Peyer's patch (tissue), 4 donors: Measurements from ENCODE around the gene DNER. TPM values are rescaled to one million over a fixed set of nuclear protein-coding genes. Genes with fewer than 3 reads are reported as not detected.

Source experiments
- DNase-seq, 3 donors: peaks; one replicate each; pipeline ENCODE4 v3.0.0-alpha.2; 2017 to 2019
- H3K27ac ChIP-seq, 4 donors: fragments of 200-600 bp; sonication (generic); one replicate each; pipeline ENCODE4 v1.5.1; 2016 to 2019
- H3K27me3 ChIP-seq, 2 donors: fragments of 200-600 bp; sonication (generic); one replicate each; pipeline ENCODE4 v1.5.1; 2019
- H3K36me3 ChIP-seq, 3 donors: fragments of 200-600 bp; sonication (generic); one replicate each; pipeline ENCODE4 v1.5.1; 2016 to 2019
- H3K4me1 ChIP-seq, 4 donors: fragments of 200-600 bp; sonication (generic); one replicate each; pipeline ENCODE4 v1.5.1; 2016 to 2019
- H3K4me3 ChIP-seq, 4 donors: fragments of 200-600 bp; sonication (generic); 1 replicate in 3 of 4; 2 replicates in 1 of 4; pipeline ENCODE4 v1.5.1; 2016 to 2019; ENCODE audit warnings: mild to moderate bottlenecking in 1 of 4
- H3K9me3 ChIP-seq, 4 donors: fragments of 200-600 bp; sonication (generic); one replicate each; pipeline ENCODE4 v1.5.1; 2016 to 2019; ENCODE audit warnings: mild to moderate bottlenecking in 1 of 4
- POLR2A ChIP-seq, 2 donors: fragments of 450-650 bp; IDR thresholded peaks; one replicate each; pipeline ENCODE4 v1.5.1; 2017; ENCODE audit warnings: antibody characterized with exemption in 2 of 2, mild to moderate bottlenecking in 2 of 2, moderate library complexity in 2 of 2
- total RNA-seq, 4 donors: library from RNA; depleted of rRNA; stranded (reverse); fragments of >200 nt; gene quantifications; one replicate each; pipeline ENCODE4 v1.1.0, GENCODE V29; 2016
- TF ChIP-seq, protein P1 (sequence below), 6 experiments: fragments of 450-650 bp in 4 of 6; fragments of 200-600 bp in 2 of 6; sonication (generic) in 1 of 6; IDR thresholded peaks; one replicate each; pipeline ENCODE4 v1.5.1; 2017 to 2019; ENCODE audit warnings: antibody characterized with exemption in 6 of 6, mild to moderate bottlenecking in 3 of 6, moderate library complexity in 1 of 6

The DNER gene
- total RNA-seq, 4 donors from 2014 or later, result 0.35 to 2.5 (median 1.3) TPM; not detected in 1

DNA sequence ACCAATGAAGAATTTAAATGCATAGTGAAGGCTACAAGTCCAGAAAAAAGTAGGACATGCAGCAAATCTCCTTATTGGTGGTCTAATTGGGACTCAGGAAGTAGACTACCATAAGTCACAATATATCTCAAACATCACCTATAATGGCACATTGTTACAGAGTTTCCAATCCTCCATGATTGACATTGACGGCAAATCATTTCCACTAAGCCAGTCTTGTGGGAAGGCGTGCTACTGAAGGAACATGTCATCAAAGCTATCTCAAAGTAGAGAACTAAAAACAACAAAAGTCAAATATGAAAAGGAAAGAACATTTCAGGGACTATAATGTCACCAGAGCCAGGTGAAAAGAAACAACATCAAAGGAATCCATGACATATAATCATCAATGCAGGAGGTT is 276.9 kb downstream of the DNER start:
- no peak for DNase-seq
- no peak overlapping the region for H3K27ac ChIP-seq
- H3K4me1 ChIP-seq, result no peaks in the 10 kb centered on the region
- H3K4me3 ChIP-seq, result no peak overlapping the region
- H3K27me3 ChIP-seq, result no peaks in the 10 kb centered on the region
- no peaks in the 10 kb centered on the region for H3K9me3 ChIP-seq
- H3K36me3 ChIP-seq, result no peaks in the 10 kb centered on the region
- no peak for TF ChIP-seq POLR2A (IDR thresholded peaks at IDR 0.05)
- TF ChIP-seq, protein P1, sequence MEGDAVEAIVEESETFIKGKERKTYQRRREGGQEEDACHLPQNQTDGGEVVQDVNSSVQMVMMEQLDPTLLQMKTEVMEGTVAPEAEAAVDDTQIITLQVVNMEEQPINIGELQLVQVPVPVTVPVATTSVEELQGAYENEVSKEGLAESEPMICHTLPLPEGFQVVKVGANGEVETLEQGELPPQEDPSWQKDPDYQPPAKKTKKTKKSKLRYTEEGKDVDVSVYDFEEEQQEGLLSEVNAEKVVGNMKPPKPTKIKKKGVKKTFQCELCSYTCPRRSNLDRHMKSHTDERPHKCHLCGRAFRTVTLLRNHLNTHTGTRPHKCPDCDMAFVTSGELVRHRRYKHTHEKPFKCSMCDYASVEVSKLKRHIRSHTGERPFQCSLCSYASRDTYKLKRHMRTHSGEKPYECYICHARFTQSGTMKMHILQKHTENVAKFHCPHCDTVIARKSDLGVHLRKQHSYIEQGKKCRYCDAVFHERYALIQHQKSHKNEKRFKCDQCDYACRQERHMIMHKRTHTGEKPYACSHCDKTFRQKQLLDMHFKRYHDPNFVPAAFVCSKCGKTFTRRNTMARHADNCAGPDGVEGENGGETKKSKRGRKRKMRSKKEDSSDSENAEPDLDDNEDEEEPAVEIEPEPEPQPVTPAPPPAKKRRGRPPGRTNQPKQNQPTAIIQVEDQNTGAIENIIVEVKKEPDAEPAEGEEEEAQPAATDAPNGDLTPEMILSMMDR (IDR thresholded peaks at IDR 0.05), result no peak

DNA sequence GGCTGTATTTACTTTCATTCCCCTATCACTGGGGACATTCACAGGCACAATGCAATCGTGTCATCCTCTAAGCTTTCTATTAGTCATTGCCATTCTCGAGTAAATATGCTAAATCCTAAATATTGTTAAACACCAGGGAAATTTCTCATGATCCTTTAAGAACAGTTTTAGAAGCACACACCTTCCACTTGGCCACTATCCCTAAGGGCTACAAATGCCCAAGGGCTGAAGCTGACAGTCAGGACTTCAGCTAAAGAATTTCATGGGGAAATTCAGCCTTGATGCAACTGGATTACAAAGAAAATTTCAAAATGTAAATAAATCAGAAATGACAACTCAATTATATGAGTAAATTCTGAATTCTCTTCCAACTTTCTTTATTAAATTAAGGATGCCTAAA is 280.2 kb downstream of the DNER start:
- Histone ChIP-seq H3K4me3 (no peak overlapping the region), H3K4me1 (no peaks in the 10 kb centered on the region), H3K27me3 (no peaks in the 10 kb centered on the region), H3K27ac (no peak overlapping the region), H3K9me3 (no peaks in the 10 kb centered on the region), H3K36me3 (no peaks in the 10 kb centered on the region)
- no peak for TF ChIP-seq POLR2A (IDR thresholded peaks at IDR 0.05)
- TF ChIP-seq, protein P1 (IDR thresholded peaks at IDR 0.05), result no peak
- DNase-seq, result no peak

DNA sequence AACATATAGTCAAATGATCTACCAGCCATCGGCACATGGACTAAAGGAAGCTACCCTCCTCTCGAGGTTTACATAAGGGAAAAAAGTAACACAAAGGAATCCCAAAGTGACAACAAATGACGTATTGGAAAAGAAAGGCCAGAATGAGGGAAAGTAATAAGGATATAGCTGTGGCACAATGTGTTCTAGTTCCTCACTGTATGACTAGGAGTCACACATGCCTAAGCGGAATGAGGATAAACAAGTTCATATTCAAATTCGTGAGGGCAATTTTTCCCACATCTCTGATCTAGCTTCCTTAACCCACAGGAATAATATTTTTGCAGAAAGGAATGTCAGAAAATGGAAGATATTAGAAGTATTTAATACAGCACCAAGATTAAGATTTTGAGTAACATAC is 281.0 kb downstream of the DNER start:
- TF ChIP-seq, protein P1 (IDR thresholded peaks at IDR 0.05), result no peak
- TF ChIP-seq POLR2A (IDR thresholded peaks at IDR 0.05), result no peak
- no peaks in the 10 kb centered on the region for H3K9me3 ChIP-seq
- no peaks in the 10 kb centered on the region for H3K36me3 ChIP-seq

DNA sequence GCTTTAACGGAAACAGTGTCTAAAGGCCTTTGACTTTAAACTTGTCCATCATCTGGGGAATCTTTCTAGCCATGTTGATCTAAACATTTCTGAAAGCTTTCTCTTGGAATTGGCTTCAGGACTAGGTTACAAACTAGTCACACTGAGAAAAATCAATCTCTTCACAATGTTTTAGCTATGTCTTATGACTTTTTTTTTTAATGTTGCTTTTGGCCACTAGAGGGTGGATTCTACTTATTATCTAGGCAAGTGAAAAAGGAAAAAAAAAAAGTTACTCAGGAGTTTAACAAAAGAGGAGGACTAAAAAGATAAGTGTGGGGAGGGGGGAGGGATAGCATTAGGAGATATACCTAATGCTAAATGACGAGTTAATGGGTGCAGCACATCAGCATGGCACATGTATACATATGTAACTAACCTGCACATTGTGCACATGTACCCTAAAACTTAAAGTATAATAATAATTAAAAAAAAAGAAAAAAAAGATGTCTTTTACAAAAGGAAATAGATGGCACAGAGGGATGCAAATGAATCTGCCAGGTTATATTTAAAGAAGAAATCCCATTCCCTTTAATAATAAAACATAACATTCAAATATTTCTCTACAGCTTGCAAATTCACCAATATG is 282.9 kb downstream of the DNER start:
- H3K27ac ChIP-seq, result no peak overlapping the region
- no peaks in the 10 kb centered on the region for H3K27me3 ChIP-seq
- no peak for DNase-seq
- no peaks in the 10 kb centered on the region for H3K4me1 ChIP-seq
- H3K36me3 ChIP-seq, result no peaks in the 10 kb centered on the region
- H3K9me3 ChIP-seq, result no peaks in the 10 kb centered on the region
- no peak overlapping the region for H3K4me3 ChIP-seq
- TF ChIP-seq, protein P1 (IDR thresholded peaks at IDR 0.05), result peak in 4 of 6 experiments; percentile 21 to 33 (median 28)
- TF ChIP-seq POLR2A (IDR thresholded peaks at IDR 0.05), result no peak

More for the DNA sequence above, 281.0 kb downstream of the DNER start:
- Histone ChIP-seq H3K27me3 (no peaks in the 10 kb centered on the region), H3K4me3 (no peak overlapping the region), H3K27ac (no peak overlapping the region), H3K4me1 (no peaks in the 10 kb centered on the region)
- no peak for DNase-seq

DNA sequence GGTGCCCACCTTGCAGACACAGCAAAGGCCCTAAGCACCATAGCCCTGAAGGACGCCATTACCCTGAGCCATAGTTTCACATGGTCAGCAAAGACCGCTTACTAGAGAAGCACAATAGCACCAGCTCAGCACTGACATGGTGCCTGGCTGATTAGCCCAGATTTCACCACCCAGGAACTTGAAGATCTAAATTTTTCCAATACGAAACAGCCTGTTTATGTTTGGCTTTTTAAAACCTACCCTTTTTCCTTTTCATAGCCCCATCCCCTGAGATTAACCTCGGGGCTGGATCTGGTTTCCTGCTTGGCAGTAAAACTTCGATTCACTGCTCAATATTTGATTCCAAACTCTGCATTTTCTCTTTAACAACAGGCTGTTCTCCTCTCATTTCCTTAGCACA is 284.8 kb downstream of the DNER start:
- Histone ChIP-seq H3K27ac (no peak overlapping the region), H3K4me3 (no peak overlapping the region), H3K27me3 (no peaks in the 10 kb centered on the region), H3K36me3 (no peaks in the 10 kb centered on the region), H3K4me1 (no peaks in the 10 kb centered on the region), H3K9me3 (no peaks in the 10 kb centered on the region)
- no peak for DNase-seq
- TF ChIP-seq, protein P1 (IDR thresholded peaks at IDR 0.05), result no peak
- no peak for TF ChIP-seq POLR2A (IDR thresholded peaks at IDR 0.05)

DNA sequence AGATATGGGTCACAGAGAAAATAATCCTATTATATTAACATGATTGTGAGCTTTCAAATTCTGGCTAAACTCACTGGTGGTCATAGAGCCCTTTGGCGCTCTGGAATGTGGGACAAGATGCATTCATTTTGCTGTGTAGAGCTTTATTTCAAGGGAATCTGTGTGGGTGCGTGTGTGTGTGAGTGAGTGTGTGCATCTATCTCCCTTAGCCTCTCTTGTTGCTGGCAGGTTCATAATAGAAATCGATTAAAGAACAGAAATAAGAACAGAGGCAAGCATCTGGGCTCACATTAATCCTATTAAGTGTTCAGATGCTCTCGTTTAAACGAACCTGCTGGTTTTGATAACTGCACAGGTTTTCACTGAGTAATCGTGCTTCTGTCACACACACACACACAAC is 287.9 kb downstream of the DNER start:
- TF ChIP-seq POLR2A (IDR thresholded peaks at IDR 0.05), result no peak
- TF ChIP-seq, protein P1 (IDR thresholded peaks at IDR 0.05), result no peak
- no peak for DNase-seq
- H3K27ac ChIP-seq, result no peak overlapping the region
- H3K4me3 ChIP-seq, result no peak overlapping the region
- no peaks in the 10 kb centered on the region for H3K4me1 ChIP-seq
- no peaks in the 10 kb centered on the region for H3K27me3 ChIP-seq
- H3K36me3 ChIP-seq, result no peaks in the 10 kb centered on the region
- no peaks in the 10 kb centered on the region for H3K9me3 ChIP-seq
